Astrocyte of the spinal cord (primary cell): ENCODE measurements around the gene PTPRN2.

Source experiments
- DNase-seq: peaks from one replicate; pipeline ENCODE4 v3.0.0; 2011; ENCODE audit warnings: low read depth, low spot score
- H3K4me3 ChIP-seq: 2 replicates; pipeline ENCODE4 v1.5.1; 2011; ENCODE audit warnings: low read depth, mild to moderate bottlenecking, low read length, moderate library complexity
- CTCF ChIP-seq: IDR thresholded peaks from 2 replicates; pipeline ENCODE4 v1.5.1; 2012; ENCODE audit warnings: low read depth, mild to moderate bottlenecking, low read length, inconsistent platforms
- in situ Hi-C: cut with HindIII; loops from 2 replicates; pipeline ENCODE4 v1.10.0; 2017; ENCODE audit warnings: low sequenced_read_pairs

PTPRN2 gene

GRCh38 chr7:157590526-157590925 lies 997.1 kb downstream of the PTPRN2 start:
- no peak overlapping the region for H3K4me3 ChIP-seq
- DNase-seq, result no peak
- in situ Hi-C loops, result no loop called here
- no peak for TF ChIP-seq CTCF

- TF ChIP-seq CTCF, result no peak
- no peak overlapping the region for H3K4me3 ChIP-seq
- in situ Hi-C loops, result no loop called here
- DNase-seq, result no peak
Observed at GRCh38 chr7:157589680-157590079, 997.9 kb downstream of the PTPRN2 start.

- no peak overlapping the region for H3K4me3 ChIP-seq
- no peak for TF ChIP-seq CTCF
- no peak for DNase-seq
- in situ Hi-C loops, result no loop called here
Observed at GRCh38 chr7:157587805-157588560, 999.6 kb downstream of the PTPRN2 start.

GRCh38 chr7:157587051-157587804 lies 1000.4 kb downstream of the PTPRN2 start:
- in situ Hi-C loops, result no loop called here
- no peak for DNase-seq
- TF ChIP-seq CTCF, result no peak
- no peak overlapping the region for H3K4me3 ChIP-seq

- DNase-seq, result no peak
- H3K4me3 ChIP-seq, result no peak overlapping the region
- no peak for TF ChIP-seq CTCF
- in situ Hi-C loops, result no loop called here
Observed at GRCh38 chr7:157586426-157586955, 1001.1 kb downstream of the PTPRN2 start.

- TF ChIP-seq CTCF, result no peak
- DNase-seq, result no peak
- in situ Hi-C loops, result no loop called here
- H3K4me3 ChIP-seq, result no peak overlapping the region
Observed at GRCh38 chr7:157585113-157585861, 1002.3 kb downstream of the PTPRN2 start.
